Smooth muscle cell (in vitro differentiated cells): ENCODE measurements around the gene GLCCI1. TPM values are rescaled to one million over a fixed set of nuclear protein-coding genes. Genes with fewer than 3 reads are reported as not detected.

ENCODE experiments used
- DNase-seq: peaks from one replicate; lab custom pipeline; 2025; ENCODE audit not compliant: unreplicated experiment; lab: John Stamatoyannopoulos, UW
- H2AFZ ChIP-seq: fragments of 200-600 bp; sonication (generic); 2 replicates; pipeline ENCODE4 v1.6.0; 2016; ENCODE audit warnings: antibody characterized with exemption, low read depth, mild to moderate bottlenecking
- H3F3A ChIP-seq: fragments of 200-600 bp; sonication (generic); 2 replicates; pipeline ENCODE4 v1.6.0; 2017; ENCODE audit warnings: antibody characterized with exemption, low read depth
- H3K27ac ChIP-seq: fragments of 200-600 bp; sonication (generic); 2 replicates; pipeline ENCODE4 v1.5.1; 2016; ENCODE audit warnings: low read depth, mild to moderate bottlenecking
- H3K27me3 ChIP-seq: fragments of 200-600 bp; sonication (generic); 2 replicates; pipeline ENCODE4 v1.6.1; 2016; ENCODE audit warnings: low read depth, mild to moderate bottlenecking
- H3K36me3 ChIP-seq: fragments of 200-600 bp; sonication (generic); 2 replicates; pipeline ENCODE4 v1.5.1; 2016; ENCODE audit warnings: low read depth
- H3K4me1 ChIP-seq: fragments of 200-600 bp; sonication (generic); 2 replicates; pipeline ENCODE4 v1.5.1; 2016; ENCODE audit warnings: low read depth
- H3K4me2 ChIP-seq: fragments of 200-600 bp; sonication (generic); 2 replicates; pipeline ENCODE4 v1.6.0; 2016; ENCODE audit warnings: mild to moderate bottlenecking
- H3K4me3 ChIP-seq: fragments of 200-600 bp; sonication (generic); 2 replicates; pipeline ENCODE4 v1.5.1; 2016; ENCODE audit warnings: mild to moderate bottlenecking
- H3K79me2 ChIP-seq: fragments of 200-600 bp; sonication (generic); 2 replicates; pipeline ENCODE4 v1.6.0; 2016; ENCODE audit warnings: low read depth, mild to moderate bottlenecking
- H3K9ac ChIP-seq: fragments of 200-600 bp; sonication (generic); 2 replicates; pipeline ENCODE4 v1.6.0; 2016; ENCODE audit warnings: low read depth
- H3K9me3 ChIP-seq: fragments of 200-600 bp; sonication (generic); replicated peaks from 2 replicates; pipeline ENCODE4 v1.5.1; 2016; ENCODE audit warnings: low read depth
- H4K20me1 ChIP-seq: fragments of 200-600 bp; sonication (generic); 2 replicates; pipeline ENCODE4 v1.6.0; 2016; ENCODE audit warnings: low read depth
- WGBS: methylation state at CpG from one replicate; pipeline ENCODE4 v1.1.7; 2016; ENCODE audit warnings: low lambda C conversion rate; 5-methylcytosine and 5-hydroxymethylcytosine counted together
- polyA plus RNA-seq: library from polyadenylated mRNA; unstranded; fragments of >200 nt; fragmentation: Nextera tagmentation; extraction: Ambion mirVana; gene quantifications from 2 replicates; pipeline ENCODE4 v1.2.1, GENCODE V29; 2016
- total RNA-seq: library from RNA; depleted of rRNA; stranded (reverse); fragments of >200 nt; gene quantifications from 2 replicates; pipeline ENCODE4 v1.2.3, GENCODE V29; 2014
- TF ChIP-seq, protein P1 (sequence below): fragments of 200-600 bp; sonication (generic); IDR thresholded peaks from 2 replicates; pipeline ENCODE4 v1.5.1; 2017; ENCODE audit warnings: borderline replicate concordance, mild to moderate bottlenecking, antibody characterized with exemption; ENCODE audit not compliant: insufficient read depth, poor library complexity, severe bottlenecking

The GLCCI1 gene
- total and polyA plus RNA-seq, 2 experiments from 2014 or later = 39.0 to 69.9 TPM

DNA sequence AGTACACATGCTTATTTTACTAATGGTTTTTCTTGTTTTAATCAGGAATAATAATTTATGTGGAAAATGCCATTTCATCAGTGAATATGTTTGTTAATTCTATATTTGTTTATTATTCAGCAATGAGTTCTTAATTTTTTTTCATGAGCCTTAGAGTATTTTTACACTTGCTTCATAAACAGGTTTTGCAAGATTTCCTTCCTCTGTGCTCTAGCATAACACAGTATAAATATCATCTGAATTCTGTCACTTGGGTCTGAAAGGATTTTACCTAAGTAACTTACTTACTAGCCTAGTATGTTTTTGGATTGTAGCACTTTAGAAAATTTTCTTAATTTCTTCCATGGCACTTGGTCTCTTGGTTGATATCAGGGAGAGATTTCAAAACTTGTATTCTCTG lies 45.8 kb downstream of the GLCCI1 start:
- Histone ChIP-seq H3K4me2 (no peak overlapping the region), H4K20me1 (peaks cover 8% of the 10 kb centered on the region), H3K79me2 (peaks cover 25% of the 10 kb centered on the region), H3K9me3 (no peaks in the 10 kb centered on the region), H2AFZ (no peak overlapping the region), H3K4me1 (no peaks in the 10 kb centered on the region), H3K27me3 (no peaks in the 10 kb centered on the region), H3K36me3 (peaks cover 5% of the 10 kb centered on the region), H3K27ac (no peak overlapping the region), H3F3A (no peaks in the 10 kb centered on the region), H3K9ac (no peak overlapping the region), H3K4me3 (no peak overlapping the region)
- TF ChIP-seq, protein P1, sequence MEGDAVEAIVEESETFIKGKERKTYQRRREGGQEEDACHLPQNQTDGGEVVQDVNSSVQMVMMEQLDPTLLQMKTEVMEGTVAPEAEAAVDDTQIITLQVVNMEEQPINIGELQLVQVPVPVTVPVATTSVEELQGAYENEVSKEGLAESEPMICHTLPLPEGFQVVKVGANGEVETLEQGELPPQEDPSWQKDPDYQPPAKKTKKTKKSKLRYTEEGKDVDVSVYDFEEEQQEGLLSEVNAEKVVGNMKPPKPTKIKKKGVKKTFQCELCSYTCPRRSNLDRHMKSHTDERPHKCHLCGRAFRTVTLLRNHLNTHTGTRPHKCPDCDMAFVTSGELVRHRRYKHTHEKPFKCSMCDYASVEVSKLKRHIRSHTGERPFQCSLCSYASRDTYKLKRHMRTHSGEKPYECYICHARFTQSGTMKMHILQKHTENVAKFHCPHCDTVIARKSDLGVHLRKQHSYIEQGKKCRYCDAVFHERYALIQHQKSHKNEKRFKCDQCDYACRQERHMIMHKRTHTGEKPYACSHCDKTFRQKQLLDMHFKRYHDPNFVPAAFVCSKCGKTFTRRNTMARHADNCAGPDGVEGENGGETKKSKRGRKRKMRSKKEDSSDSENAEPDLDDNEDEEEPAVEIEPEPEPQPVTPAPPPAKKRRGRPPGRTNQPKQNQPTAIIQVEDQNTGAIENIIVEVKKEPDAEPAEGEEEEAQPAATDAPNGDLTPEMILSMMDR = no peak
- no peak for DNase-seq

DNA sequence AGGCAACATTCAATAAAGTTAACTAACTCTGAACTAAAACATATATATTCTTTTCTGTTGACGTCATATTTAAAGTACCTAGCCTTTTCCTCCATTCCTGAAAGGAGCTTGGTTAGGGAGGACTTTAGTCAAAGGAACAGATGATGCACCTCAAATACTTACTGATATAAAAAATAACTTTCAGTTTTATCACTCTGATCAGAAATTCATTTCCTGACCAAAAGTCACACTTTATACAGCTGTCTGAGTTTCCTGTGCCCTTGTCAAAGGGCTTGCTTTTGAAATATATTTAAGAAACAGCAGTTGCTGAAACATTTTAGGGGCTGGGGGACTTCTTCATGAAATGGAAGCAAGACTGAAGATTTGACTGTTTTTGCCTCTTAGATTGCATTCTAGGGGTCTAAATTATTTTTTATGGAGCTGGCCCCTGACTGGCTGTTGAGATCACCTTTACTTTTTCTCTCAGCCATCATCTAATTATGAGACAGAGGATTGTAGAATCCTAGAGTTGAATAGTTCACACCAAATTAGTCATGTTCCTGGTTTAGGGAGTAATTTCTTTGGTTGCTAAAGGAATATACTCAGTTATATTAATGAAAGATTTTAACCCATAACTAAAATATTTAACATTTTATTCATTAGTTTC lies 46.6 kb downstream of the GLCCI1 start:
- TF ChIP-seq, protein P1 = no peak
- 96% methylated on average over 1 of the region's 1 CpG for WGBS
- H4K20me1 ChIP-seq = peaks cover 8% of the 10 kb centered on the region

DNA sequence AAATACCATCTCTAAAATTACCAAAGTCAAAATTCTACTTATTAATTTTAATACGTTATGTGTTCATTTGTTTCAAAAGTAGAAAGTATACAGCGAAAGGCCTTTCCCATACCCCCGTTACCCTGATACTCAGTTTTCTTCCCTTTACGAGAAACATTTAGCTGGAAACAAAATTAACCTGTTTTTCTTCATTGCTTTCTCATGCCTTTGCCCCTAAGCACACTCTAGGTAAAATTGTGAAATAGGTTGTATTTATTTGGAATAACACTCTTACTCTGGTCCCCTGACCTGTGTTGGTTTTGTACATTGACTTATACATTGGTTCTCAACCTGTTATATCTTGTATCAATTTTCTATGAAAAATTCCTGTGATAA lies 47.1 kb downstream of the GLCCI1 start:
- no peaks in the 10 kb centered on the region for H3K4me1 ChIP-seq
- peaks cover 5% of the 10 kb centered on the region for H3K36me3 ChIP-seq
- H3K9ac ChIP-seq = no peak overlapping the region
- no peaks in the 10 kb centered on the region for H3K27me3 ChIP-seq
- DNase-seq = no peak
- no peaks in the 10 kb centered on the region for H3F3A ChIP-seq
- peaks cover 8% of the 10 kb centered on the region for H4K20me1 ChIP-seq
- peaks cover 23% of the 10 kb centered on the region for H3K79me2 ChIP-seq
- TF ChIP-seq, protein P1 = no peak
- 95% methylated on average over 4 of the region's 4 CpGs for WGBS
- H3K4me3 ChIP-seq = no peak overlapping the region
- no peaks in the 10 kb centered on the region for H3K9me3 ChIP-seq
- H3K4me2 ChIP-seq = no peak overlapping the region
- no peak overlapping the region for H2AFZ ChIP-seq
- H3K27ac ChIP-seq = no peak overlapping the region

More for the DNA sequence above, 46.6 kb downstream of the GLCCI1 start:
- no peak overlapping the region for H3K4me2 ChIP-seq
- no peaks in the 10 kb centered on the region for H3K4me1 ChIP-seq
- peaks cover 24% of the 10 kb centered on the region for H3K79me2 ChIP-seq
- H3F3A ChIP-seq = no peaks in the 10 kb centered on the region
- H3K36me3 ChIP-seq = peaks cover 5% of the 10 kb centered on the region
- no peak overlapping the region for H2AFZ ChIP-seq
- no peak overlapping the region for H3K27ac ChIP-seq
- H3K4me3 ChIP-seq = no peak overlapping the region
- no peak for DNase-seq
- no peak overlapping the region for H3K9ac ChIP-seq
- no peaks in the 10 kb centered on the region for H3K9me3 ChIP-seq
- H3K27me3 ChIP-seq = no peaks in the 10 kb centered on the region

- Histone ChIP-seq H3K4me1 (no peaks in the 10 kb centered on the region), H3K27ac (no peak overlapping the region), H3K4me2 (no peak overlapping the region), H3K79me2 (peaks cover 23% of the 10 kb centered on the region), H3K27me3 (no peaks in the 10 kb centered on the region), H3K9me3 (no peaks in the 10 kb centered on the region), H4K20me1 (peaks cover 8% of the 10 kb centered on the region), H3K36me3 (peaks cover 6% of the 10 kb centered on the region), H3K9ac (no peak overlapping the region), H3F3A (no peaks in the 10 kb centered on the region), H3K4me3 (no peak overlapping the region), H2AFZ (no peak overlapping the region)
- 92% methylated on average over 1 of the region's 1 CpG for WGBS
- DNase-seq = no peak
- TF ChIP-seq, protein P1 = no peak
Observed at GRCh38 chr7:8017423-8017822, 48.8 kb downstream of the GLCCI1 start.
